ENCODE measurements around the gene NR1H4. TPM values are rescaled to one million over a fixed set of nuclear protein-coding genes. Genes with fewer than 3 reads are reported as not detected.

The NR1H4 gene
- total RNA-seq, 1 donor from 2014 or later, result not detected

- TF ChIP-seq CTCF (IDR thresholded peaks at IDR 0.05), result no peak
- Mint-ChIP-seq H3K4me1 (ENCODE audit: unreplicated experiment) (no peaks in the 10 kb centered on the region), H3K27me3 (ENCODE audit: unreplicated experiment) (peaks cover 3% of the 10 kb centered on the region), H3K4me3 (ENCODE audit: unreplicated experiment) (no peak overlapping the region), H3K36me3 (ENCODE audit: unreplicated experiment) (no peaks in the 10 kb centered on the region), H3K27ac (ENCODE audit: unreplicated experiment) (no peak overlapping the region), H3K9me3 (ENCODE audit: unreplicated experiment) (peaks cover 4% of the 10 kb centered on the region)
- DNase-seq (ENCODE audit: extremely low spot score, unreplicated experiment), result no peak
Observed at GRCh38 chr12:100518376-100518775, 44.7 kb downstream of the NR1H4 start.

- no peaks in the 10 kb centered on the region for H3K4me1 Mint-ChIP-seq (ENCODE audit: unreplicated experiment)
- no peak overlapping the region for H3K27ac Mint-ChIP-seq (ENCODE audit: unreplicated experiment)
- peaks cover 4% of the 10 kb centered on the region for H3K9me3 Mint-ChIP-seq (ENCODE audit: unreplicated experiment)
- no peaks in the 10 kb centered on the region for H3K36me3 Mint-ChIP-seq (ENCODE audit: unreplicated experiment)
- no peak overlapping the region for H3K4me3 Mint-ChIP-seq (ENCODE audit: unreplicated experiment)
- TF ChIP-seq CTCF (IDR thresholded peaks at IDR 0.05), result no peak
- no peak for DNase-seq (ENCODE audit: extremely low spot score, unreplicated experiment)
- peaks cover 3% of the 10 kb centered on the region for H3K27me3 Mint-ChIP-seq (ENCODE audit: unreplicated experiment)
Observed at GRCh38 chr12:100520048-100520769, 46.5 kb downstream of the NR1H4 start.

- Mint-ChIP-seq H3K27ac (ENCODE audit: unreplicated experiment) (no peak overlapping the region), H3K4me1 (ENCODE audit: unreplicated experiment) (no peaks in the 10 kb centered on the region), H3K27me3 (ENCODE audit: unreplicated experiment) (peaks cover 3% of the 10 kb centered on the region)
Observed at GRCh38 chr12:100521958-100522357, 48.3 kb downstream of the NR1H4 start.

GRCh38 chr12:100528034-100528433, 54.4 kb downstream of the NR1H4 start:
- no peaks in the 10 kb centered on the region for H3K36me3 Mint-ChIP-seq (ENCODE audit: unreplicated experiment)
- H3K4me3 Mint-ChIP-seq (ENCODE audit: unreplicated experiment), result no peak overlapping the region
- H3K9me3 Mint-ChIP-seq (ENCODE audit: unreplicated experiment), result no peaks in the 10 kb centered on the region
- H3K4me1 Mint-ChIP-seq (ENCODE audit: unreplicated experiment), result no peaks in the 10 kb centered on the region
- TF ChIP-seq CTCF (IDR thresholded peaks at IDR 0.05), result no peak
- DNase-seq (ENCODE audit: extremely low spot score, unreplicated experiment), result no peak
- peaks cover 11% of the 10 kb centered on the region for H3K27me3 Mint-ChIP-seq (ENCODE audit: unreplicated experiment)
- H3K27ac Mint-ChIP-seq (ENCODE audit: unreplicated experiment), result no peak overlapping the region

More at GRCh38 chr12:100521958-100522357, 48.3 kb downstream of the NR1H4 start:
- Mint-ChIP-seq H3K36me3 (ENCODE audit: unreplicated experiment) (no peaks in the 10 kb centered on the region), H3K9me3 (ENCODE audit: unreplicated experiment) (peaks cover 4% of the 10 kb centered on the region), H3K4me3 (ENCODE audit: unreplicated experiment) (no peak overlapping the region)
- TF ChIP-seq CTCF (IDR thresholded peaks at IDR 0.05), result no peak
- DNase-seq (ENCODE audit: extremely low spot score, unreplicated experiment), result no peak

- no peak overlapping the region for H3K27ac Mint-ChIP-seq (ENCODE audit: unreplicated experiment)
- H3K4me1 Mint-ChIP-seq (ENCODE audit: unreplicated experiment), result no peaks in the 10 kb centered on the region
- no peak overlapping the region for H3K4me3 Mint-ChIP-seq (ENCODE audit: unreplicated experiment)
- no peak for DNase-seq (ENCODE audit: extremely low spot score, unreplicated experiment)
- H3K36me3 Mint-ChIP-seq (ENCODE audit: unreplicated experiment), result no peaks in the 10 kb centered on the region
- no peak for TF ChIP-seq CTCF (IDR thresholded peaks at IDR 0.05)
- no peaks in the 10 kb centered on the region for H3K9me3 Mint-ChIP-seq (ENCODE audit: unreplicated experiment)
- peaks cover 11% of the 10 kb centered on the region for H3K27me3 Mint-ChIP-seq (ENCODE audit: unreplicated experiment)
Observed at GRCh38 chr12:100528471-100529127, 54.9 kb downstream of the NR1H4 start.

Measured in osteocyte (in vitro differentiated cells).